ENCODE data around the gene IGF2.

GRCh38 chr11:2142300-2142759, 3.1 kb upstream of the IGF2 start:
- no peak for TF ChIP-seq CTCF (IDR thresholded peaks at IDR 0.05)
- no peak for TF ChIP-seq REST (IDR thresholded peaks at IDR 0.05; ENCODE audit: insufficient read depth in 1 of 2, low read depth in 2 of 2, low read length in 1 of 2)
- no peak for TF ChIP-seq POLR2AphosphoS5 (IDR thresholded peaks at IDR 0.05; ENCODE audit: low read depth, low read length)
- no peak for TF ChIP-seq TCF7L2 (IDR thresholded peaks at IDR 0.05; ENCODE audit: low read depth, low read length)
- no peak for TF ChIP-seq SIN3A (IDR thresholded peaks at IDR 0.05; ENCODE audit: borderline replicate concordance, insufficient read depth, low read depth, low read length)

Measured in Panc1 (cell line).